Urinary bladder (tissue), 4 donors: ENCODE results near the gene TMEM203. TPM values are rescaled to one million over a fixed set of nuclear protein-coding genes. Genes with fewer than 3 reads are reported as not detected.

Experiments
- DNase-seq: peaks from one replicate; pipeline ENCODE4 v3.0.0-alpha.2; 2015; ENCODE audit errors: extremely low spot score
- H3K27ac ChIP-seq: one replicate; pipeline ENCODE4 v1.5.1; 2013; ENCODE audit warnings: low read depth, mild to moderate bottlenecking, moderate library complexity
- H3K36me3 ChIP-seq: one replicate; pipeline ENCODE4 v1.6.1; 2013; ENCODE audit warnings: mild to moderate bottlenecking, moderate library complexity; ENCODE audit not compliant: insufficient read depth
- H3K4me1 ChIP-seq: one replicate; pipeline ENCODE4 v1.6.1; 2013; ENCODE audit warnings: mild to moderate bottlenecking, moderate library complexity; ENCODE audit not compliant: insufficient read depth
- H3K4me3 ChIP-seq: one replicate; pipeline ENCODE4 v1.5.1; 2013; ENCODE audit warnings: low read depth, low read length
- WGBS: extraction: QIAGEN DNeasy Blood & Tissue Kit; methylation state at CpG from one replicate; pipeline ENCODE4 v1.1.7; 2013; 5-methylcytosine and 5-hydroxymethylcytosine counted together
- polyA plus RNA-seq: library from polyadenylated mRNA; stranded (reverse); fragments of 200-250 nt; gene quantifications from one replicate; pipeline ENCODE4 v1.2.3, GENCODE V29; 2013
- small RNA-seq: library from RNA; depleted of rRNA; stranded (forward); fragments of <200 nt; gene quantifications from one replicate; pipeline ENCODE3, GENCODE V24; 2014
- total RNA-seq: library from RNA; depleted of rRNA; stranded (reverse); fragments of >200 nt; gene quantifications from one replicate; pipeline ENCODE4 v1.2.3, GENCODE V29; 2014
- donor health status: healthy with polysubstance abuse.
- donor health status: healthy.

Gene TMEM203
- total and polyA plus RNA-seq, 2 donors, result 24.2 to 41.2 TPM

- no peaks in the 10 kb centered on the region for H3K36me3 ChIP-seq
- DNase-seq, result no peak
- no peak overlapping the region for H3K27ac ChIP-seq
- 3% methylated on average over 65 of the region's 65 CpGs for whole genome bisulfite sequencing
- H3K4me1 ChIP-seq, result no peaks in the 10 kb centered on the region
- H3K4me3 ChIP-seq, result peak overlapping the region; percentile 1
Measured at GRCh38 chr9:137156567-137157375, 48.7 kb downstream of the TMEM203 start.

Small RNAs within 50 kb of the gene (small RNA-seq; reads per million reads assigned to genes)
- gene MIR3621, result not detected

Other genes with a start within 250 kb of the TMEM203 start
Only the 30 nearest of the 31 such genes appear.
- gene PTGDS, start 228.1 kb downstream of the TMEM203 start, total RNA-seq, result 3.3 TPM
- 71.8 TPM for gene PTGDS, start 228.1 kb downstream of the TMEM203 start, polyA plus RNA-seq
- 0.11 TPM for gene LCNL1, start 222.7 kb downstream of the TMEM203 start, total RNA-seq
- 0.30 TPM for gene LCNL1, start 222.7 kb downstream of the TMEM203 start, polyA plus RNA-seq
- gene PAXX, start 213.2 kb downstream of the TMEM203 start, total RNA-seq, result 9.3 TPM
- gene PAXX, start 213.2 kb downstream of the TMEM203 start, polyA plus RNA-seq, result 55.4 TPM
- gene CLIC3, start 209.1 kb downstream of the TMEM203 start, total RNA-seq, result 3.6 TPM
- 11.0 TPM for gene CLIC3, start 209.1 kb downstream of the TMEM203 start, polyA plus RNA-seq
- 11.1 TPM for gene ABCA2, start 177.4 kb downstream of the TMEM203 start, total RNA-seq
- 30.8 TPM for gene ABCA2, start 177.4 kb downstream of the TMEM203 start, polyA plus RNA-seq
- gene FUT7, start 173.6 kb downstream of the TMEM203 start, total RNA-seq, result not detected
- 0.18 TPM for gene FUT7, start 173.6 kb downstream of the TMEM203 start, polyA plus RNA-seq
- 17.9 TPM for gene NPDC1, start 159.5 kb downstream of the TMEM203 start, total RNA-seq
- gene NPDC1, start 159.5 kb downstream of the TMEM203 start, polyA plus RNA-seq, result 120 TPM
- gene ENTPD2, start 151.6 kb downstream of the TMEM203 start, total RNA-seq, result 6.4 TPM
- 2.8 TPM for gene ENTPD2, start 151.6 kb downstream of the TMEM203 start, polyA plus RNA-seq
- gene SAPCD2, start 135.1 kb downstream of the TMEM203 start, total RNA-seq, result 3.2 TPM
- gene SAPCD2, start 135.1 kb downstream of the TMEM203 start, polyA plus RNA-seq, result 0.63 TPM
- 4.0 TPM for gene UAP1L1, start 128.1 kb downstream of the TMEM203 start, total RNA-seq
- gene UAP1L1, start 128.1 kb downstream of the TMEM203 start, polyA plus RNA-seq, result 11.5 TPM
- gene MAN1B1, start 118.7 kb downstream of the TMEM203 start, total RNA-seq, result 29.1 TPM
- gene MAN1B1, start 118.7 kb downstream of the TMEM203 start, polyA plus RNA-seq, result 38.5 TPM
- 18.5 TPM for gene DPP7, start 90.9 kb downstream of the TMEM203 start, total RNA-seq
- 162 TPM for gene DPP7, start 90.9 kb downstream of the TMEM203 start, polyA plus RNA-seq
- gene GRIN1, start 66.5 kb downstream of the TMEM203 start, total RNA-seq, result 0.26 TPM
- 0.18 TPM for gene GRIN1, start 66.5 kb downstream of the TMEM203 start, polyA plus RNA-seq
- not detected for gene LRRC26, start 35.6 kb downstream of the TMEM203 start, total RNA-seq
- not detected for gene LRRC26, start 35.6 kb downstream of the TMEM203 start, polyA plus RNA-seq
- gene TMEM210, start 33.6 kb downstream of the TMEM203 start, total RNA-seq, result not detected
- not detected for gene TMEM210, start 33.6 kb downstream of the TMEM203 start, polyA plus RNA-seq
- gene ANAPC2, start 17.1 kb downstream of the TMEM203 start, total RNA-seq, result 18.6 TPM
- 40.3 TPM for gene ANAPC2, start 17.1 kb downstream of the TMEM203 start, polyA plus RNA-seq
- 21.4 TPM for gene SSNA1, start 17.0 kb downstream of the TMEM203 start, total RNA-seq
- gene SSNA1, start 17.0 kb downstream of the TMEM203 start, polyA plus RNA-seq, result 94.1 TPM
- gene TPRN, start 4.9 kb downstream of the TMEM203 start, total RNA-seq, result 3.0 TPM
- 9.3 TPM for gene TPRN, start 4.9 kb downstream of the TMEM203 start, polyA plus RNA-seq
- gene NDOR1, start 52 bp upstream of the TMEM203 start, total RNA-seq, result 3.2 TPM
- 10.4 TPM for gene NDOR1, start 52 bp upstream of the TMEM203 start, polyA plus RNA-seq
- not detected for gene RNF208, start 16.6 kb upstream of the TMEM203 start, total RNA-seq
- gene RNF208, start 16.6 kb upstream of the TMEM203 start, polyA plus RNA-seq, result 8.1 TPM
- 0.42 TPM for gene CYSRT1, start 19.5 kb upstream of the TMEM203 start, total RNA-seq
- gene CYSRT1, start 19.5 kb upstream of the TMEM203 start, polyA plus RNA-seq, result 0.71 TPM
- not detected for gene RNF224, start 21.9 kb upstream of the TMEM203 start, total RNA-seq
- gene RNF224, start 21.9 kb upstream of the TMEM203 start, polyA plus RNA-seq, result 0.09 TPM
- not detected for gene SLC34A3, start 25.3 kb upstream of the TMEM203 start, total RNA-seq
- gene SLC34A3, start 25.3 kb upstream of the TMEM203 start, polyA plus RNA-seq, result 0.05 TPM
- gene TUBB4B, start 35.6 kb upstream of the TMEM203 start, total RNA-seq, result 57.9 TPM
- gene TUBB4B, start 35.6 kb upstream of the TMEM203 start, polyA plus RNA-seq, result 239 TPM
- gene STPG3, start 45.6 kb upstream of the TMEM203 start, total RNA-seq, result not detected
- gene STPG3, start 45.6 kb upstream of the TMEM203 start, polyA plus RNA-seq, result not detected
- 28.9 TPM for gene NELFB, start 49.7 kb upstream of the TMEM203 start, total RNA-seq
- 64.2 TPM for gene NELFB, start 49.7 kb upstream of the TMEM203 start, polyA plus RNA-seq
- 2.0 TPM for gene TOR4A, start 72.1 kb upstream of the TMEM203 start, total RNA-seq
- 8.1 TPM for gene TOR4A, start 72.1 kb upstream of the TMEM203 start, polyA plus RNA-seq
- 6.3 TPM for gene NRARP, start 96.6 kb upstream of the TMEM203 start, total RNA-seq
- 6.5 TPM for gene NRARP, start 96.6 kb upstream of the TMEM203 start, polyA plus RNA-seq
- gene EXD3, start 217.5 kb upstream of the TMEM203 start, total RNA-seq, result 7.5 TPM
- 12.0 TPM for gene EXD3, start 217.5 kb upstream of the TMEM203 start, polyA plus RNA-seq
- 0.90 TPM for gene NOXA1, start 217.7 kb upstream of the TMEM203 start, total RNA-seq
- 3.0 TPM for gene NOXA1, start 217.7 kb upstream of the TMEM203 start, polyA plus RNA-seq